ENCODE results near the gene TFDP2.
"Not testable (repeated sequence)": the region's sequence is repeated elsewhere in the genome, so short reads cannot be mapped to it uniquely, and the experiment has no call there.

Gene TFDP2

GRCh38 chr3:141926929-141927328 is 222.4 kb downstream of the TFDP2 start:
- no CpG with 5 or more reads among the region's 9 CpGs for WGBS (ENCODE audit: extremely low coverage, insufficient coverage, insufficient read length)
- Histone ChIP-seq H4K91ac (ENCODE audit: low read depth, low read length) (no peak overlapping the region), H2BK5ac (ENCODE audit: low read depth, low read length, poor library complexity) (no peak overlapping the region), H3K79me1 (ENCODE audit: low read length) (no peaks in the 10 kb centered on the region), H3K9me3 (ENCODE audit: insufficient read depth, low read depth, low read length) (no peaks in the 10 kb centered on the region), H3K9ac (ENCODE audit: low read length) (no peak overlapping the region), H2AFZ (ENCODE audit: insufficient read depth, low read length, poor library complexity) (no peak overlapping the region), H3K27me3 (ENCODE audit: insufficient read depth, low read length) (no peaks in the 10 kb centered on the region), H3K4me1 (ENCODE audit: control insufficient read depth in 1 of 2, insufficient read depth in 2 of 2, low read length in 2 of 2) (no peaks in the 10 kb centered on the region), H2BK12ac (ENCODE audit: low read length) (no peak overlapping the region), H4K12ac (ENCODE audit: low read depth, low read length) (no peak overlapping the region), H2AK5ac (ENCODE audit: low read length) (no peak overlapping the region), H3K18ac (ENCODE audit: low read length) (no peak overlapping the region), H3K79me2 (ENCODE audit: control insufficient read depth, insufficient read depth, low read length, poor library complexity) (no peaks in the 10 kb centered on the region), H3K36me3 (ENCODE audit: control insufficient read depth in 1 of 2, insufficient read depth in 2 of 2, low read length in 2 of 2) (peaks cover 21 to 23% of the 10 kb centered on the region in 2 experiments), H3K4me2 (ENCODE audit: low read length) (no peak overlapping the region), H3K27ac (ENCODE audit: low read depth, low read length) (no peak overlapping the region), H2BK120ac (ENCODE audit: insufficient read depth, low read length, poor library complexity) (no peak overlapping the region), H3K14ac (ENCODE audit: low read length) (no peak overlapping the region), H3K4ac (ENCODE audit: low read depth, low read length) (no peak overlapping the region), H4K8ac (ENCODE audit: low read depth, low read length) (no peak overlapping the region), H3K4me3 (ENCODE audit: low read depth, low read length) (no peak overlapping the region), H3K23ac (ENCODE audit: low read length) (no peak overlapping the region)
- no peak for DNase-seq

- not testable (repeated sequence) for H3K79me2 ChIP-seq (ENCODE audit: control insufficient read depth, insufficient read depth, low read length, poor library complexity); H3K4me3 ChIP-seq (ENCODE audit: low read depth, low read length); H3K18ac ChIP-seq (ENCODE audit: low read length); H3K4me2 ChIP-seq (ENCODE audit: low read length); H2BK120ac ChIP-seq (ENCODE audit: insufficient read depth, low read length, poor library complexity); H4K12ac ChIP-seq (ENCODE audit: low read depth, low read length); H3K23ac ChIP-seq (ENCODE audit: low read length); DNase-seq; H3K9me3 ChIP-seq (ENCODE audit: insufficient read depth, low read depth, low read length); H2AFZ ChIP-seq (ENCODE audit: insufficient read depth, low read length, poor library complexity); H3K27me3 ChIP-seq (ENCODE audit: insufficient read depth, low read length); H3K9ac ChIP-seq (ENCODE audit: low read length); H3K4me1 ChIP-seq (ENCODE audit: control insufficient read depth in 1 of 2, insufficient read depth in 2 of 2, low read length in 2 of 2); H3K27ac ChIP-seq (ENCODE audit: low read depth, low read length); H4K8ac ChIP-seq (ENCODE audit: low read depth, low read length); H3K14ac ChIP-seq (ENCODE audit: low read length); H2AK5ac ChIP-seq (ENCODE audit: low read length); H2BK5ac ChIP-seq (ENCODE audit: low read depth, low read length, poor library complexity); H3K4ac ChIP-seq (ENCODE audit: low read depth, low read length); H4K91ac ChIP-seq (ENCODE audit: low read depth, low read length); H2BK12ac ChIP-seq (ENCODE audit: low read length); H3K79me1 ChIP-seq (ENCODE audit: low read length)
- peaks cover 24 to 27% of the 10 kb centered on the region in 2 experiments for H3K36me3 ChIP-seq (ENCODE audit: control insufficient read depth in 1 of 2, insufficient read depth in 2 of 2, low read length in 2 of 2)
- WGBS (ENCODE audit: extremely low coverage, insufficient coverage, insufficient read length): no CpG with 5 or more reads among the region's 5 CpGs
Measured at GRCh38 chr3:141925677-141926076, 223.7 kb downstream of the TFDP2 start.

DNA sequence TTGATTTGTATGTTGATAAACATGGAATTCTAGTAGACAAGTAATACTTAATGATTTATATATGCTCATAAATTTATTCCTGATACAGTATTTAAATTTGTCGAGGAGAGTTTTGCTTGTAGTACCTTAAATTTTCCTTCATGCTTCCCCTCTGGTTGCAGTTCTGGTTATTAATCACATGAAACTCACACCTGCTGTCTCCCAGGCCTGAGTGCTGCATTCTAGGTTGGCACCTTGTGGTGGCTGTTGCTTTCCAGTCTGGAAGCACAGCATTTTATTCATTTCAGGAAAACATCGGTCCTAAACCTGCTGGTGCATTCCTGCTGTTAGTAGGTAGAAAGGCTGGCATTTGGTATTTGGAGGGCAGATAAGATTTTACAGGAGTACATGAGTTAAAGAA is 228.0 kb downstream of the TFDP2 start:
- Histone ChIP-seq H3K4ac (ENCODE audit: low read depth, low read length) (no peak overlapping the region), H2BK120ac (ENCODE audit: insufficient read depth, low read length, poor library complexity) (no peak overlapping the region), H3K36me3 (ENCODE audit: control insufficient read depth in 1 of 2, insufficient read depth in 2 of 2, low read length in 2 of 2) (peaks cover 30 to 34% of the 10 kb centered on the region in 2 experiments), H3K9me3 (ENCODE audit: insufficient read depth, low read depth, low read length) (peaks cover 2% of the 10 kb centered on the region), H2BK12ac (ENCODE audit: low read length) (no peak overlapping the region), H3K4me2 (ENCODE audit: low read length) (no peak overlapping the region), H3K18ac (ENCODE audit: low read length) (no peak overlapping the region), H3K27me3 (ENCODE audit: insufficient read depth, low read length) (no peaks in the 10 kb centered on the region), H3K14ac (ENCODE audit: low read length) (no peak overlapping the region), H3K79me2 (ENCODE audit: control insufficient read depth, insufficient read depth, low read length, poor library complexity) (no peaks in the 10 kb centered on the region), H2BK5ac (ENCODE audit: low read depth, low read length, poor library complexity) (no peak overlapping the region), H4K8ac (ENCODE audit: low read depth, low read length) (no peak overlapping the region), H3K4me1 (ENCODE audit: control insufficient read depth in 1 of 2, insufficient read depth in 2 of 2, low read length in 2 of 2) (no peaks in the 10 kb centered on the region), H3K4me3 (ENCODE audit: low read depth, low read length) (no peak overlapping the region), H2AK5ac (ENCODE audit: low read length) (no peak overlapping the region), H4K12ac (ENCODE audit: low read depth, low read length) (no peak overlapping the region), H3K27ac (ENCODE audit: low read depth, low read length) (no peak overlapping the region), H3K23ac (ENCODE audit: low read length) (no peak overlapping the region), H3K79me1 (ENCODE audit: low read length) (no peaks in the 10 kb centered on the region), H2AFZ (ENCODE audit: insufficient read depth, low read length, poor library complexity) (no peak overlapping the region), H3K9ac (ENCODE audit: low read length) (no peak overlapping the region), H4K91ac (ENCODE audit: low read depth, low read length) (no peak overlapping the region)
- WGBS (ENCODE audit: extremely low coverage, insufficient coverage, insufficient read length): no CpG with 5 or more reads among the region's 2 CpGs
- DNase-seq: no peak

- H2AFZ ChIP-seq (ENCODE audit: insufficient read depth, low read length, poor library complexity): no peak overlapping the region
- no peaks in the 10 kb centered on the region for H3K4me1 ChIP-seq (ENCODE audit: control insufficient read depth in 1 of 2, insufficient read depth in 2 of 2, low read length in 2 of 2)
- no peaks in the 10 kb centered on the region for H3K79me2 ChIP-seq (ENCODE audit: control insufficient read depth, insufficient read depth, low read length, poor library complexity)
- peaks cover 29 to 34% of the 10 kb centered on the region in 2 experiments for H3K36me3 ChIP-seq (ENCODE audit: control insufficient read depth in 1 of 2, insufficient read depth in 2 of 2, low read length in 2 of 2)
- no peak overlapping the region for H2BK5ac ChIP-seq (ENCODE audit: low read depth, low read length, poor library complexity)
- H2AK5ac ChIP-seq (ENCODE audit: low read length): no peak overlapping the region
- no peak overlapping the region for H3K23ac ChIP-seq (ENCODE audit: low read length)
- H4K91ac ChIP-seq (ENCODE audit: low read depth, low read length): no peak overlapping the region
- H3K27ac ChIP-seq (ENCODE audit: low read depth, low read length): no peak overlapping the region
- no CpG with 5 or more reads among the region's 4 CpGs for WGBS (ENCODE audit: extremely low coverage, insufficient coverage, insufficient read length)
- no peak for DNase-seq
- H3K4me2 ChIP-seq (ENCODE audit: low read length): no peak overlapping the region
- H3K9ac ChIP-seq (ENCODE audit: low read length): no peak overlapping the region
- H3K14ac ChIP-seq (ENCODE audit: low read length): no peak overlapping the region
- no peak overlapping the region for H4K8ac ChIP-seq (ENCODE audit: low read depth, low read length)
- H3K18ac ChIP-seq (ENCODE audit: low read length): no peak overlapping the region
- no peak overlapping the region for H3K4me3 ChIP-seq (ENCODE audit: low read depth, low read length)
- no peak overlapping the region for H3K4ac ChIP-seq (ENCODE audit: low read depth, low read length)
- no peak overlapping the region for H2BK12ac ChIP-seq (ENCODE audit: low read length)
- H3K79me1 ChIP-seq (ENCODE audit: low read length): no peaks in the 10 kb centered on the region
- no peaks in the 10 kb centered on the region for H3K27me3 ChIP-seq (ENCODE audit: insufficient read depth, low read length)
- no peak overlapping the region for H4K12ac ChIP-seq (ENCODE audit: low read depth, low read length)
- no peak overlapping the region for H2BK120ac ChIP-seq (ENCODE audit: insufficient read depth, low read length, poor library complexity)
- peaks cover 2% of the 10 kb centered on the region for H3K9me3 ChIP-seq (ENCODE audit: insufficient read depth, low read depth, low read length)
Measured at GRCh38 chr3:141920701-141921100, 228.6 kb downstream of the TFDP2 start.
